ENCODE data around the gene DNAH17. TPM values are rescaled to one million over a fixed set of nuclear protein-coding genes. Genes with fewer than 3 reads are reported as not detected.

The DNAH17 gene
- total and polyA plus RNA-seq, 2 of the 8 experiments (the other 6 are each of a cell fraction or from before 2014, with no cell fraction given): 0.14 to 0.67 TPM

- no peak for TF ChIP-seq CHD7 (IDR thresholded peaks at IDR 0.05; ENCODE audit: insufficient replicate concordance, low read length)
- no peak for TF ChIP-seq SP2 (IDR thresholded peaks at IDR 0.05; ENCODE audit: low read length)
- no peak for TF ChIP-seq HDAC2 (IDR thresholded peaks at IDR 0.05; ENCODE audit: borderline replicate concordance in 1 of 2, low read depth in 2 of 2, low read length in 2 of 2)
- TF ChIP-seq SP1 (IDR thresholded peaks at IDR 0.05; ENCODE audit: low read depth, low read length): no peak
- TF ChIP-seq CHD2 (IDR thresholded peaks at IDR 0.05; ENCODE audit: low read length): no peak
- no peak for TF ChIP-seq RNF2 (IDR thresholded peaks at IDR 0.05; ENCODE audit: borderline replicate concordance, low read depth, low read length, missing control alignments, poor library complexity, severe bottlenecking)
- TF ChIP-seq EGR1 (IDR thresholded peaks at IDR 0.05; ENCODE audit: borderline replicate concordance, low read depth, low read length): no peak
- no peak for TF ChIP-seq EZH2 (IDR thresholded peaks at IDR 0.05; ENCODE audit: low read depth, low read length, severe bottlenecking)
- TF ChIP-seq NANOG (IDR thresholded peaks at IDR 0.05; ENCODE audit: insufficient read depth, low read depth, low read length, poor library complexity, severe bottlenecking): no peak
- TF ChIP-seq PHF8 (conservative IDR thresholded peaks at IDR 0.05; ENCODE audit: low read depth, low read length): no peak
- no peak for TF ChIP-seq BCL11A (IDR thresholded peaks at IDR 0.05; ENCODE audit: low read depth in 2 of 2, low read length in 2 of 2)
Measured at GRCh38 chr17:78619334-78619733, 42.1 kb upstream of the DNAH17 start (continued).
